ENCODE data around the gene PCBD2.

PCBD2 gene

GRCh38 chr5:134917070-134917815, 12.3 kb downstream of the PCBD2 start:
- no peak for TF ChIP-seq CTCF (IDR thresholded peaks at IDR 0.05; ENCODE audit: insufficient read depth, low read length, missing control alignments)
- CTCF ChIA-PET: interaction anchor here (1.1 to 4.5 kb wide), 7 partner anchors 9 to 272 kb away, joined by 4 to 33 read pairs (median 6); partner anchors contain the start of gene PCBD2
- POLR2A ChIA-PET: no interaction called here
- DNase-seq (ENCODE audit: low read depth, low spot score): no peak
- H3K4me3 ChIP-seq (ENCODE audit: low read depth, low read length): no peak overlapping the region

GRCh38 chr5:134918861-134919260, 13.9 kb downstream of the PCBD2 start:
- H3K4me3 ChIP-seq (ENCODE audit: low read depth, low read length): no peak overlapping the region
- DNase-seq (ENCODE audit: low read depth, low spot score): no peak
- TF ChIP-seq CTCF (IDR thresholded peaks at IDR 0.05; ENCODE audit: insufficient read depth, low read length, missing control alignments): no peak
- ChIA-PET CTCF (interaction anchor here (1.6 to 4.5 kb wide), 4 partner anchors 11 to 17 kb away, joined by 4 to 33 read pairs (median 6); partner anchors contain the start of gene PCBD2), POLR2A (no interaction called here)

- H3K4me3 ChIP-seq (ENCODE audit: low read depth, low read length): no peak overlapping the region
- POLR2A ChIA-PET: no interaction called here
- CTCF ChIA-PET: interaction anchor here (1.4 to 2.0 kb wide), 2 partner anchors 11 to 16 kb away, joined by 4 to 12 read pairs; partner anchors contain the start of gene PCBD2
- no peak for TF ChIP-seq CTCF (IDR thresholded peaks at IDR 0.05; ENCODE audit: insufficient read depth, low read length, missing control alignments)
- no peak for DNase-seq (ENCODE audit: low read depth, low spot score)
These were observed 16.1 kb downstream of the PCBD2 start for GRCh38 chr5:134920848-134921575.

- CTCF ChIA-PET: interaction anchor here (1.2 to 2.5 kb wide), 2 partner anchors 11 to 15 kb away, joined by 4 to 8 read pairs; no protein-coding TSS in a partner anchor
- DNase-seq (ENCODE audit: low read depth, low spot score): no peak
- H3K4me3 ChIP-seq (ENCODE audit: low read depth, low read length): no peak overlapping the region
- POLR2A ChIA-PET: no interaction called here
- no peak for TF ChIP-seq CTCF (IDR thresholded peaks at IDR 0.05; ENCODE audit: insufficient read depth, low read length, missing control alignments)
These were observed 27.6 kb downstream of the PCBD2 start for GRCh38 chr5:134932508-134932907.

GRCh38 chr5:134934202-134934601, 29.3 kb downstream of the PCBD2 start:
- TF ChIP-seq CTCF (IDR thresholded peaks at IDR 0.05; ENCODE audit: insufficient read depth, low read length, missing control alignments): no peak
- ChIA-PET CTCF (interaction anchor here (1.4 kb wide), 1 partner anchor 11 kb away, joined by 4 read pairs; no protein-coding TSS in a partner anchor), POLR2A (no interaction called here)
- DNase-seq (ENCODE audit: low read depth, low spot score): no peak
- no peak overlapping the region for H3K4me3 ChIP-seq (ENCODE audit: low read depth, low read length)
